Thoracic aorta (tissue), 2 donors: ENCODE data around the gene BLNK. TPM values are rescaled to one million over a fixed set of nuclear protein-coding genes. Genes with fewer than 3 reads are reported as not detected.

Experiments
- ATAC-seq: fragments of 150-250 bp; one replicate; pipeline ENCODE4 v1.8.0; 2017; ENCODE audit warnings: low read depth; ENCODE audit not compliant: insufficient number of reproducible peaks, low FRiP score
- DNase-seq: peaks from one replicate; pipeline ENCODE4 v3.0.0-alpha.2; 2020; ENCODE audit warnings: low spot score
- H3K27ac ChIP-seq, 2 donors: fragments of 200-600 bp; sonication (generic); 1 replicate in 1 of 2; 2 replicates in 1 of 2; pipeline ENCODE4 v1.5.1; 2016; ENCODE audit warnings: mild to moderate bottlenecking in 2 of 2, moderate library complexity in 2 of 2
- H3K27me3 ChIP-seq: fragments of 200-600 bp; sonication (generic); replicated peaks from 2 replicates; pipeline ENCODE4 v1.6.0; 2016; ENCODE audit warnings: mild to moderate bottlenecking; ENCODE audit not compliant: insufficient read depth
- H3K36me3 ChIP-seq: fragments of 200-600 bp; sonication (generic); one replicate; pipeline ENCODE4 v1.5.1; 2016
- H3K4me1 ChIP-seq, 2 donors: fragments of 200-600 bp; sonication (generic); 1 replicate in 1 of 2; 2 replicates in 1 of 2; pipeline versions ENCODE4 v1.5.1 to v1.6.0; 2016; ENCODE audit warnings: low read depth in 2 of 2, mild to moderate bottlenecking in 1 of 2; ENCODE audit not compliant: control insufficient read depth in 1 of 2
- H3K4me3 ChIP-seq: fragments of 200-600 bp; sonication (generic); 2 replicates; pipeline ENCODE4 v1.5.1; 2016; ENCODE audit warnings: mild to moderate bottlenecking
- H3K9me3 ChIP-seq: fragments of 200-600 bp; sonication (generic); 2 replicates; pipeline ENCODE4 v1.5.1; 2016
- CTCF ChIP-seq: fragments of 200-600 bp; sonication (generic); IDR thresholded peaks from one replicate; pipeline ENCODE4 v1.5.1; 2019; ENCODE audit warnings: antibody characterized with exemption
- total RNA-seq, 2 donors: library from RNA; depleted of rRNA; stranded (reverse); fragments of >200 nt; gene quantifications; one replicate each; pipeline versions ENCODE4 v1.1.0 to v1.2.3, GENCODE V29; 2016

The BLNK gene
- total RNA-seq, 2 donors from 2014 or later: 1.3 to 6.9 TPM

GRCh38 chr10:96289218-96289910, 18.0 kb upstream of the BLNK start:
- no peaks in the 10 kb centered on the region for H3K27me3 ChIP-seq
- H3K9me3 ChIP-seq: no peaks in the 10 kb centered on the region
- no peak for TF ChIP-seq CTCF
- H3K36me3 ChIP-seq: no peaks in the 10 kb centered on the region
- no peak for DNase-seq
- no peak overlapping the region for H3K4me3 ChIP-seq
- H3K4me1 ChIP-seq: peaks cover 12 to 28% of the 10 kb centered on the region in 2 donors
- ATAC-seq: no peak
- no peak overlapping the region for H3K27ac ChIP-seq

- peaks cover 12 to 28% of the 10 kb centered on the region in 2 donors for H3K4me1 ChIP-seq
- H3K4me3 ChIP-seq: peak overlapping the region; percentile 31
- no peaks in the 10 kb centered on the region for H3K27me3 ChIP-seq
- H3K9me3 ChIP-seq: no peaks in the 10 kb centered on the region
- peak overlapping the region; percentile 67 for H3K27ac ChIP-seq
- no peak for ATAC-seq
- TF ChIP-seq CTCF: no peak
- H3K36me3 ChIP-seq: no peaks in the 10 kb centered on the region
- DNase-seq: no peak
Observed at GRCh38 chr10:96288151-96288621, 16.8 kb upstream of the BLNK start.

- peak; percentile 89 for ATAC-seq
- peak overlapping the region; percentile 31 for H3K4me3 ChIP-seq
- no peaks in the 10 kb centered on the region for H3K36me3 ChIP-seq
- TF ChIP-seq CTCF: no peak
- H3K4me1 ChIP-seq: peaks cover 12 to 28% of the 10 kb centered on the region in 2 donors
- peak overlapping the region; percentile 67 for H3K27ac ChIP-seq
- H3K9me3 ChIP-seq: no peaks in the 10 kb centered on the region
- DNase-seq: no peak
- H3K27me3 ChIP-seq: no peaks in the 10 kb centered on the region
Observed at GRCh38 chr10:96287392-96288105, 16.2 kb upstream of the BLNK start.

GRCh38 chr10:96285331-96285752, 14.0 kb upstream of the BLNK start:
- ATAC-seq (no peak), DNase-seq (no peak)
- Histone ChIP-seq H3K36me3 (no peaks in the 10 kb centered on the region), H3K27me3 (no peaks in the 10 kb centered on the region), H3K27ac (peak overlapping the region in 1 of 2 donors; percentile 38), H3K4me1 (peaks cover 12 to 28% of the 10 kb centered on the region in 2 donors), H3K4me3 (no peak overlapping the region), H3K9me3 (no peaks in the 10 kb centered on the region)
- no peak for TF ChIP-seq CTCF

- Histone ChIP-seq H3K27me3 (no peaks in the 10 kb centered on the region), H3K36me3 (no peaks in the 10 kb centered on the region), H3K4me3 (no peak overlapping the region), H3K4me1 (peaks cover 12 to 28% of the 10 kb centered on the region in 2 donors), H3K27ac (no peak overlapping the region), H3K9me3 (no peaks in the 10 kb centered on the region)
- ATAC-seq (no peak), DNase-seq (no peak)
- no peak for TF ChIP-seq CTCF
Observed at GRCh38 chr10:96283756-96284155, 12.4 kb upstream of the BLNK start.
